Sigmoid colon (tissue), 4 donors: ENCODE measurements around the gene RPL13A.

ENCODE experiments used
- CTCF ChIP-seq, 4 experiments: fragments of 450-650 bp in 3 of 4; fragments of 200-600 bp in 1 of 4; IDR thresholded peaks; one replicate each; pipeline ENCODE4 v1.5.1; 2016 to 2019; ENCODE audit warnings: antibody characterized with exemption in 4 of 4, mild to moderate bottlenecking in 3 of 4, moderate library complexity in 2 of 4
- EP300 ChIP-seq, 4 donors: sonication (generic); formaldehyde crosslinking; IDR thresholded peaks; one replicate each; pipeline ENCODE4 v1.6.1; 2017; ENCODE audit warnings: antibody characterized with exemption in 4 of 4
- POLR2A ChIP-seq, 2 donors: fragments of 450-650 bp; IDR thresholded peaks; one replicate each; pipeline ENCODE4 v1.6.1; 2016; ENCODE audit warnings: antibody characterized with exemption in 2 of 2, mild to moderate bottlenecking in 2 of 2, moderate library complexity in 2 of 2

- no peak for TF ChIP-seq EP300 (IDR thresholded peaks at IDR 0.05)
- no peak for TF ChIP-seq CTCF (IDR thresholded peaks at IDR 0.05)
- no peak for TF ChIP-seq POLR2A (IDR thresholded peaks at IDR 0.05)
These were observed 11.7 kb downstream of the RPL13A start for GRCh38 chr19:49499030-49499670.
